A673 (cell line): ENCODE data around the gene FCHO1.

Source experiments
- CTCF ChIP-seq: fragments of 300-800, 200-600 bp; sonication (generic); conservative IDR thresholded peaks from 2 replicates; pipeline ENCODE4 v1.5.1; 2017; ENCODE audit warnings: low read depth, mild to moderate bottlenecking, antibody characterized with exemption, low read length, moderate library complexity, mixed read lengths
- EZH2 ChIP-seq: fragments of 200-600 bp; sonication (generic); IDR thresholded peaks from 2 replicates; pipeline ENCODE4 v1.6.1; 2017; ENCODE audit warnings: borderline replicate concordance, low read depth, mild to moderate bottlenecking, mixed read lengths, antibody characterized with exemption, low read length; ENCODE audit not compliant: poor library complexity, severe bottlenecking

- TF ChIP-seq CTCF (no peak), EZH2 (no peak)
Measured at GRCh38 chr19:17830567-17831418, 79.5 kb downstream of the FCHO1 start.
